Mesenchymal stem cell (in vitro differentiated cells and primary cell): ENCODE data around the gene E2F4.

Experiments used
- DNase-seq: peaks from one replicate; pipeline ENCODE4 v3.0.0-alpha.2; 2013
- H2AFZ ChIP-seq: one replicate; pipeline ENCODE4 v1.6.1; 2013; ENCODE audit warnings: low read depth, mild to moderate bottlenecking, control low read depth, inconsistent platforms, low read length, moderate library complexity
- H2AK5ac ChIP-seq: 2 replicates; pipeline ENCODE4 v1.6.1; 2013; ENCODE audit warnings: low read length, moderate library complexity, mild to moderate bottlenecking, inconsistent platforms; ENCODE audit not compliant: severe bottlenecking
- H2BK120ac ChIP-seq: one replicate; pipeline ENCODE4 v1.6.1; 2013; ENCODE audit warnings: low read depth, mild to moderate bottlenecking, inconsistent platforms, low read length, moderate library complexity
- H2BK12ac ChIP-seq, 2 experiments: one replicate each; pipeline ENCODE4 v1.6.1; 2013; ENCODE audit warnings: inconsistent platforms in 2 of 2, low read length in 2 of 2, mild to moderate bottlenecking in 2 of 2, moderate library complexity in 2 of 2, control low read depth in 1 of 2
- H2BK15ac ChIP-seq: one replicate; pipeline ENCODE4 v1.6.1; 2013; ENCODE audit warnings: mild to moderate bottlenecking, low read depth, inconsistent platforms; ENCODE audit not compliant: poor library complexity, severe bottlenecking
- H2BK5ac ChIP-seq: 2 replicates; pipeline ENCODE4 v1.6.1; 2013; ENCODE audit warnings: low read depth, mild to moderate bottlenecking, low read length, control low read depth, inconsistent platforms; ENCODE audit not compliant: poor library complexity, severe bottlenecking
- H3K14ac ChIP-seq, 2 experiments: one replicate each; pipeline ENCODE4 v1.6.1; 2013; ENCODE audit warnings: inconsistent platforms in 2 of 2, low read length in 2 of 2, control low read depth in 1 of 2, mild to moderate bottlenecking in 1 of 2, moderate library complexity in 1 of 2
- H3K18ac ChIP-seq, 2 experiments: one replicate each; pipeline ENCODE4 v1.6.1; 2013; ENCODE audit warnings: inconsistent platforms in 2 of 2, low read length in 2 of 2, control low read depth in 1 of 2, low read depth in 1 of 2, mild to moderate bottlenecking in 1 of 2
- H3K23ac ChIP-seq, 2 experiments: one replicate each; pipeline ENCODE4 v1.6.1; 2013; ENCODE audit warnings: inconsistent platforms in 2 of 2, low read length in 2 of 2, mild to moderate bottlenecking in 2 of 2, moderate library complexity in 2 of 2, control low read depth in 1 of 2
- H3K27ac ChIP-seq: 2 replicates; pipeline ENCODE4 v1.5.1; 2013; ENCODE audit warnings: mild to moderate bottlenecking, moderate library complexity, low read length, control low read depth, inconsistent platforms; ENCODE audit not compliant: poor library complexity, severe bottlenecking
- H3K27me3 ChIP-seq, 2 experiments: 2 replicates each; pipeline versions ENCODE4 v1.6.1 to v1.7.0; 2013; ENCODE audit warnings: low read length in 2 of 2, mild to moderate bottlenecking in 2 of 2, moderate library complexity in 2 of 2, control low read depth in 1 of 2, inconsistent platforms in 1 of 2; ENCODE audit not compliant: control insufficient read depth in 1 of 2, insufficient read depth in 1 of 2
- H3K36me3 ChIP-seq, 2 experiments: 2 replicates each; pipeline versions ENCODE4 v1.6.1 to v1.7.0; 2013; ENCODE audit warnings: low read length in 2 of 2, control low read depth in 1 of 2, inconsistent platforms in 1 of 2, low read depth in 1 of 2, mild to moderate bottlenecking in 1 of 2; ENCODE audit not compliant: insufficient read depth in 2 of 2, control insufficient read depth in 1 of 2
- H3K4ac ChIP-seq, 2 experiments: one replicate each; pipeline ENCODE4 v1.6.1; 2013; ENCODE audit warnings: inconsistent platforms in 2 of 2, low read length in 2 of 2, mild to moderate bottlenecking in 2 of 2, moderate library complexity in 2 of 2, control low read depth in 1 of 2, low read depth in 1 of 2
- H3K4me1 ChIP-seq: 2 replicates; pipeline ENCODE4 v1.6.1; 2013; ENCODE audit warnings: low read depth, low read length, control low read depth; ENCODE audit not compliant: control insufficient read depth, insufficient read depth
- H3K4me2 ChIP-seq: 2 replicates; pipeline ENCODE4 v1.6.1; 2013; ENCODE audit warnings: low read length, mild to moderate bottlenecking, inconsistent platforms; ENCODE audit not compliant: poor library complexity, severe bottlenecking
- H3K4me3 ChIP-seq, 2 experiments: 2 replicates each; pipeline versions ENCODE4 v1.5.1 to v1.7.0; 2013; ENCODE audit warnings: low read length in 2 of 2, mild to moderate bottlenecking in 2 of 2, control low read depth in 1 of 2, low read depth in 1 of 2; ENCODE audit not compliant: insufficient read depth in 1 of 2
- H3K79me1 ChIP-seq: replicated peaks from 2 replicates; pipeline ENCODE4 v1.6.1; 2013; ENCODE audit warnings: mild to moderate bottlenecking, control low read depth, low read length, inconsistent platforms; ENCODE audit not compliant: poor library complexity, severe bottlenecking
- H3K9ac ChIP-seq: 2 replicates; pipeline ENCODE4 v1.7.0; 2013; ENCODE audit warnings: mild to moderate bottlenecking, low read length, moderate library complexity
- H3K9me3 ChIP-seq: 2 replicates; pipeline ENCODE4 v1.7.0; 2013; ENCODE audit warnings: mild to moderate bottlenecking, low read length; ENCODE audit not compliant: control insufficient read depth
- H4K8ac ChIP-seq: one replicate; pipeline ENCODE4 v1.6.1; 2013; ENCODE audit warnings: inconsistent platforms, mild to moderate bottlenecking, low read length, moderate library complexity
- H4K91ac ChIP-seq: one replicate; pipeline ENCODE4 v1.6.1; 2013; ENCODE audit warnings: mild to moderate bottlenecking, low read length, inconsistent platforms
- WGBS: methylation state at CpG from one replicate; pipeline ENCODE4 v1.1.7; 2013; ENCODE audit warnings: mixed read lengths; 5-methylcytosine and 5-hydroxymethylcytosine counted together

E2F4 gene

DNA sequence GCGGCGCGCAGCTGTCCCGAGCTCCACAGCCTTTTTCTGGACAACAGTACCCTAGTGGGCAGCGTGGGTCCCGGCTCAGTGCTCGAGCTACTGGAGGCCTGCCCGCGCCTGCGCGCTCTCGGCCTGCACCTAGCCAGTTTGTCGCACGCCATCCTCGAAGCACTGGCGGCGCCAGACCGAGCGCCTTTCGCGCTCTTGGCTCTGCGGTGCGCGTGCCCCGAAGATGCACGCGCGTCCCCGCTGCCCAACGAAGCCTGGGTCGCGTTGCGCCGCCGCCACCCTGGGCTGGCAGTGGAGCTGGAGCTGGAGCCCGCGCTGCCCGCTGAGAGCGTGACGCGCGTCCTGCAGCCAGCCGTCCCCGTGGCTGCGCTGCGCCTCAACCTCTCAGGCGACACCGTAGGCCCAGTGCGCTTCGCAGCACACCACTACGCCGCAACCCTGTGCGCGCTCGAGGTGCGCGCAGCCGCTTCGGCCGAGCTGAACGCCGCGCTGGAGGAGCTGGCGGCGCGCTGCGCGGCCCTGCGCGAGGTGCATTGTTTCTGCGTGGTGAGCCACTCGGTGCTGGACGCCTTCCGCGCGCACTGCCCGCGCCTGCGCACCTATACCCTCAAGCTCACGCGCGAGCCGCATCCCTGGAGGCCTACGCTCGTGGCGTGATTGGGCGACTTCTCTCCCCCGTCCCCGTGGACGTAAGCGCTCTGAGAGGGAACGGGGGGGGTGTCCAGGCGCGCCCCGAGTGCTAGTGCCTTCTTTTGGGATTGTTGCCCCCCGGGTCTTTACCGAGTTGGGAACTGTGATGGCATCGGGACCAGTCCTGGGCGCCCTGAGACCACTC, 28.6 kb upstream of the E2F4 start:
- peak overlapping the region in 1 of 2 experiments; percentile 85 for H3K23ac ChIP-seq
- H2BK120ac ChIP-seq = no peak overlapping the region
- H3K27me3 ChIP-seq = peaks cover 21 to 60% of the 10 kb centered on the region in 2 experiments
- peaks cover 53% of the 10 kb centered on the region for H3K4me1 ChIP-seq
- H3K9ac ChIP-seq = peak overlapping the region; percentile 57
- H3K36me3 ChIP-seq = peaks cover 0 to 7% of the 10 kb centered on the region in 2 experiments
- peak overlapping the region; percentile 20 for H2AFZ ChIP-seq
- peak overlapping the region; percentile 96 for H3K4me2 ChIP-seq
- H2AK5ac ChIP-seq = no peak overlapping the region
- DNase-seq = peak; percentile 49
- peak overlapping the region; percentile 12 to 59 for H2BK12ac ChIP-seq
- no peak overlapping the region for H3K4ac ChIP-seq
- H3K79me1 ChIP-seq = peaks cover 6% of the 10 kb centered on the region
- peak overlapping the region; percentile 49 to 62 for H3K4me3 ChIP-seq
- peak overlapping the region; percentile 74 for H4K91ac ChIP-seq
- 3% methylated on average over 87 of the region's 99 CpGs for WGBS
- no peak overlapping the region for H3K27ac ChIP-seq
- H2BK15ac ChIP-seq = peak overlapping the region; percentile 62
- no peaks in the 10 kb centered on the region for H3K9me3 ChIP-seq
- peak overlapping the region; percentile 12 for H4K8ac ChIP-seq
- H3K18ac ChIP-seq = peak overlapping the region in 1 of 2 experiments; percentile 67
- H3K14ac ChIP-seq = no peak overlapping the region
- no peak overlapping the region for H2BK5ac ChIP-seq

DNA sequence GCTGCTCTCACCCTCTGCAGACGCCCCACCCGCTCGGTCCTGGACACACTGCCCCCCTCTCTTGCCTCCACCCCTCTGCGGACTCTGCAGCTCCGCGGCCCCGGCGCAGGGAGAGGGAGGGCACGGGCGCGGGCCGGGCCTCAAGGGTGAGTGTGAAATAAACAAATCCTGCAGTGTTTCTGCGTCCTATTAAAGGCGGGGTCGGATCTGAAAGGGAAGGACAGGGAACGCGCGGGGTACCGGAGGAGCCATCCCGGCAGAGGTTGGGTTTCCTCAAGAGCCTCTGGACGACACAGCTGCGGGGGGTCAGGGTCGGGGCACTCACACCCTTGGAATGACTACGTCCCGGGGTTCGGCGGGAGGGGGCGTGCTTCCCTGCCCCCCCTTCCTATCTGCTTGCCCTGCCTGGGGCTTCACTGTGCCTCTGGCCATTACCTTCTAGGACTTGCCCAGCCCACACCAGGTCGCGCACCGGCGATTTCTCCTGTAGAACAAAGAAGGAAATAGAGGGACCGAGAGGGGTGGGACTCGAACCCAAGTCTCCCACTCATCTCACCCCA, 27.9 kb upstream of the E2F4 start:
- no peak overlapping the region for H3K4ac ChIP-seq
- peak overlapping the region; percentile 96 for H3K4me2 ChIP-seq
- no peak overlapping the region for H4K8ac ChIP-seq
- no peak overlapping the region for H3K14ac ChIP-seq
- peaks cover 0 to 7% of the 10 kb centered on the region in 2 experiments for H3K36me3 ChIP-seq
- H2AK5ac ChIP-seq = no peak overlapping the region
- no peak overlapping the region for H2BK5ac ChIP-seq
- peak overlapping the region in 1 of 2 experiments; percentile 62 for H3K4me3 ChIP-seq
- WGBS = 2% methylated on average over 29 of the region's 34 CpGs
- peaks cover 8% of the 10 kb centered on the region for H3K79me1 ChIP-seq
- H3K9me3 ChIP-seq = no peaks in the 10 kb centered on the region
- H4K91ac ChIP-seq = no peak overlapping the region
- H2BK12ac ChIP-seq = no peak overlapping the region
- peaks cover 21 to 67% of the 10 kb centered on the region in 2 experiments for H3K27me3 ChIP-seq
- DNase-seq = peak; percentile 51
- H3K4me1 ChIP-seq = peaks cover 52% of the 10 kb centered on the region
- peak overlapping the region; percentile 57 for H3K9ac ChIP-seq
- peak overlapping the region; percentile 62 for H2BK15ac ChIP-seq
- H3K18ac ChIP-seq = no peak overlapping the region
- no peak overlapping the region for H3K27ac ChIP-seq
- H3K23ac ChIP-seq = no peak overlapping the region
- no peak overlapping the region for H2AFZ ChIP-seq
- no peak overlapping the region for H2BK120ac ChIP-seq

DNA sequence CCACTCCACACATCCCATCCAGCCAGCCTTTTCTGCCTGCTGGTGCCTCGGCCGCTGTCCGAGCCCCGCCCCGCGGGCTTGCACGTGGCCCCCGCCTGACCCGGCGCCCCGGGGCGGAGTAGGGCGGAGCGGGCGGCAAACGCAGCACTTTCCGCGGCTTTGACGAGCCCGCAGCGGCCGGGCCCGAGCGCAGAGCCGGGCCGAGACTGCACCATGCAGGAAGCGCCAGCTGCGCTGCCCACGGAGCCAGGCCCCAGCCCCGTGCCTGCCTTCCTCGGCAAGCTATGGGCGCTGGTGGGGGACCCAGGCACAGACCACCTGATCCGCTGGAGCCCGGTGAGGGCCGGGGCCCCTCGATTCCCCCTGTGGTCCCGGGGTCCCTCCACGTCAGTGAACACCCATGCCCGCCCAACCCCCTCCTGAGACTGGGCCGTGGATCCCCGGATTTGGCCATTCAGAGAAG, 27.3 kb upstream of the E2F4 start, which contains the start of gene HSF4:
Gene HSF4, plus strand, starts transcription at position 147 of the 463 bp plus-strand sequence. Its CDS starts 67 bp downstream, at position 214.
- Histone ChIP-seq H2AK5ac (no peak within 1 kb of the TSS), H3K4ac (no peak within 1 kb of the TSS), H3K4me3 (peak within 1 kb of the TSS; percentile 49 to 73), H2BK120ac (no peak within 1 kb of the TSS), H3K18ac (peak within 1 kb of the TSS; percentile 54 to 87), H3K9ac (peak within 1 kb of the TSS; percentile 73), H2BK5ac (no peak within 1 kb of the TSS), H3K14ac (no peak within 1 kb of the TSS), H3K27ac (no peak within 1 kb of the TSS), H3K23ac (peak within 1 kb of the TSS in 1 of 2 experiments; percentile 47), H3K4me2 (peak within 1 kb of the TSS; percentile 96), H3K9me3 (no peaks in the 10 kb centered on the region), H4K8ac (peak within 1 kb of the TSS; percentile 19), H3K36me3 (peaks cover 0 to 7% of the 10 kb centered on the region in 2 experiments), H3K4me1 (peaks cover 55% of the 10 kb centered on the region), H3K27me3 (peaks cover 21 to 68% of the 10 kb centered on the region in 2 experiments), H4K91ac (peak within 1 kb of the TSS; percentile 43), H2BK15ac (peak within 1 kb of the TSS; percentile 93), H2BK12ac (peak within 1 kb of the TSS; percentile 12 to 59), H3K79me1 (peaks cover 7% of the 10 kb centered on the region), H2AFZ (no peak within 1 kb of the TSS)
- no peak for DNase-seq
- WGBS = under 1% methylated on average over 25 of the region's 41 CpGs
